Measurements from ENCODE around the gene FLACC1.

FLACC1 gene

DNA sequence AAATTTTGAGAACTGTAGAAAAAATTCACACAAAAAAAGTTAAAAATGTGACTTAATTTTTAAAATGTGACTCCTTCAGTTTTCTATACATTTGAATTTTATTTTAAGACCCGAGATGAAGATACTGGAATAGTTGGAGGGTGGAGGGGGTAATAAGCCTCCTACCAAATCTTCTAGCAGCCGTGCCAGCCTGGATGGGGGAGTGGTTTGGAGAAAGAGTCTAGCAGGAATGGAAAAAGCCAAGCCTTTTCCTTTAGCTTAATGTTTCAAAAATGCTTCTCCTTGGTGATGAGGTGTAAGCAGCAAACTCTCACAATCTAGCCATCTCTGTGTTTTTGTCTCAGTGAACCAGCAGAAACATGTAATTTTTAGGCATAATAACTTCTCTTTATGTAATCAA lies 82.1 kb downstream of the FLACC1 start:
- no peak for DNase-seq

DNA sequence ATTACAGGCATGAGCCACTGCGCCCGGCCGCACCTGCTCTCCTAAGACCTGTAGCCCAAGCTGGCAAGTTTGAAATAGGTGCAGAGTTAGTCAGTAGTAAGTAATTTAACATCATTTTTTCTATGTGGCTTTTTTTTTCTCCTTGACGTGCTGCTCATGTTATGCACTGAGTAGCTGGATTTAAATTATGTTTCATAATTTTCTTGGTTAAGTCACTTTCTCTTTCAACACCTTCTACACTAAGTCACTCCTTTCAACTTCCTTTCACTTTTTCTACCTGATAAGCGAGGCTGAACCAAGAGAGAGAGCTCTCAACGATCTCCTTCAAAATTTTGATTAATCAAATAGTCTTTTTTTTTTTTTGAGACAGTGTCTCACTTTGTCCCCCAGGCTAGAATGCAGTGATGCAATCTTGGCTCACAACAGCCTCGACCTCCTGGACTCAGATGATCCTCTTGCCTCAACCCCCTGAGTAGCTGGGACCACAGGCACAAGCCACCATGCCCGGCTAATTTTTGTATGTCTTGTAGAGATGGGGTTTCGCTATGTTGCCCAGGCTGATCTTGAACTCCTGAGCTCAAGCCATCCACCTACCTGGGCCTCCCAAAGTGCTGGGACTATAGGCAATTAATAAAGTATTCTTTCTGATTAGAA lies 83.7 kb downstream of the FLACC1 start:
- no peak for DNase-seq

DNA sequence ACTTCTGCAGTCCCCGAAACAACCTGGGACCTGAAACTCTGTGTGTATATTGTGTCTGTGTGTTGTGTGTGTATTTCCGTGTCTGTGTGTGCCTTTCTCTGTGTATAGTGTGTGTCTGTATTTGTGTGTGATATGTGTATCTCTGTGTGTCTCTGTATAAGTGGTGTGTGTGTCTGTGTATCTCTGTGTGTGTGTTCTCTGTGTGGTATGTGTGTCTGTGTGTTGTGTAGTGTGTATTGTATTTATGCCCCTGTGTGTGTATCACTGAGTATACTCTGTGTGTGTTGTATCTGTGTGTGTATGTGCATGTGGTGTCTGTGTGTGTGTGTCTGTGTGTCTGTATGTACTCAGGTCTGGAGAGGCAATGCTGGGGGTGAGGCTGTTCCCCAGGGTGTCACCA lies 85.2 kb downstream of the FLACC1 start:
- DNase-seq = no peak

DNA sequence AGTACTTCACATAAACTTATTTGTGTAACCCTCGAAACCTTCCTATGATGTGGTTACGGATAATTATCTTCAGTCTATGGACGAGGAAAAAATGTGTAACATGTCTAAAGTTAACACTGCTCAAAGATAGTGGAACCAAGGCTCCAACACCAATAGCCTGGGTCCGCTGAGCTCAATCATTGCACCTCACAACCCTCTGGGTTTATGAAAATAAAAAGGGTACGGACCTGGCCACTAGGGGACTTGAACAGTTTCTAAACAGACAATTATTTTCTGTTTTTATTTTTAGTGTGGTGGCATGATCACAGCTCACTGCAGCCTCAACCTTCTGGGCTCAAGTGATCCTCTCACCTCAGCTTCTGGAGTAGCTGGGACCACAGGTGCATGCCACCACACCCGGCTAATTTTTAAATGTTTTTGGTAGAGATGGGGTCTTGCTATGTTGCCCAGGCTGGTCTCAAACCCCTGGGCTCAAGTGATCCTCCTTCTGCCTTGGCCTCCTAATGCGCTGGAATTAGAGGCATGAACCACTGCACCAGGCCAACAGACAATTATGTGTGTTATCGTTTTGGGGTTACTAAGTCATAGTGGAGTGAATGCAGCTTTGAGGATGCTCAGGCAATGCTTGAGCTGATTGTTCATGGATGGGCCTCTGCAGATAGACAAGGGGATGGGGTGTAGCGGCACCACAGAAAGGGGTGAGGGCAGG lies 86.7 kb downstream of the FLACC1 start:
- DNase-seq = no peak

DNA sequence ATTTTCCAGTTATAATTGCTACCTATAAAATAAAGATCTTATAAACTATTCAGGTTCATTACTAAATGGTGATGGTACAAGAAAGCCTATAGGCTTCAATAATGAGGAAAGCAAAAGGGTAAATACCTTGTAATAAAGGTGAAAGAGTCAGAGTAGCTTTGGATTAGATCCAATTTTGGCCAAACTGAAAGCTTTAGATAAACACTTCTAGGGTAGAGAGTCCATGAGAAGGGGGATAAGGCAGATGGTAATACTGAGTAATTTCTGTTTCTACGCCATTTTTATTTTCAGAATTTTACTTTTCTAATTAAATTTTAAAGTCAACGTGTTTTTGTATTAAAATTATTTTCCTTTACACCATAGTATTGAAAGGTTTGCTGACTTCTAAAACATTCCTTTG lies 87.4 kb downstream of the FLACC1 start:
- no peak for DNase-seq

DNA sequence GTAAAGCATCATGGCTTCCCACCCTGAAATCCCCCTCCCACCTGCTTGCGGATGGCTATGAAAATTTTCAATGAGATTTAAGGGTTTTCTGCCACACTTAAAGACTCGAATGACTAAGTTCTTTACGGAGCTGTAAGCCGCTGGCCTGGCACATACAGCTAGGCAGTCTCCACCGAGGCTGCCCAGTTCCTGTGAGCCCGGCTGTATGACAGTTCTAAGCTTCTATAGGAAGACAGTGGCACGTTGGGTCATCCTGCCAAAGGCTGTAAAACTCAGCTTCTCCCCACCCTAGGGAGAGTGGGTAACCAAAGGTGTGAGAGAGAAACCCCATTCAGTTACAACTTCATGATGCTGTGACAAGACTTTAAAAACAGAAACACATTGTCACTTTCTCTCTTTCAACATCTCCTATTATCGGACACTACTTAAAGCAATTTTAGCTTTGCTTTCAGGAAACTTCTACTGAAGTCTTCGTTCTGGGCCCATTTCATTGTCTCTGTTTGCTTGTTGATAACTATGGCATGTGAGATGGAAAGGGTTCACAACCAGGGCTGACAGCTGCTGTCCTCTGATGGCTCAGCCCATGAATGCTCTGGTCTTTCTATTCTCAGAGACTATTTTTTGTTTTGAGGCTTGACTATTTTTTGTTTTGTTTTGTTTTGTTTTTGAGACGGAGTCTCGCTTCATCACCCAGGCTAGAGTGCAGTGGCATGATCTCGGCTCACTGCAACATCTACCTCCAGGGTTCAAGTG lies 89.7 kb downstream of the FLACC1 start:
- no peak for DNase-seq

DNA sequence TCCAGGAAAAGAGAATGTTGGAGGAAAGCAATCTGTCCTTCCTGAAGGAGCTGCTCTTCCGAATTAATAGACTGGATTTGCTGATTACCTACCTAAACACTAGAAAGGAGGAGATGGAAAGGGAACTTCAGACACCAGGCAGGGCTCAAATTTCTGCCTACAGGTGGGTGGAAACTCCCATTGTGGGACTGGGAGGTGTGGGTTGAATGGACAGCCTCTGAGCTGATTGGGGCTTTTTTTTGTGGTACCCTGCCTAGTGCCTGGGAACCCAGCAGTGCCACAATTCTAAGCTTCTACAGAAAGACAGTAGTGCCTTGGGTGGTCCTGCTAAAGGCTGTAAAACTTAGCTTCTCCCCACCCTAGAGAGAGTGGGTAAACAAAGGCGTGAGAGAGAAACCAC lies 90.5 kb downstream of the FLACC1 start:
- DNase-seq = no peak

DNA sequence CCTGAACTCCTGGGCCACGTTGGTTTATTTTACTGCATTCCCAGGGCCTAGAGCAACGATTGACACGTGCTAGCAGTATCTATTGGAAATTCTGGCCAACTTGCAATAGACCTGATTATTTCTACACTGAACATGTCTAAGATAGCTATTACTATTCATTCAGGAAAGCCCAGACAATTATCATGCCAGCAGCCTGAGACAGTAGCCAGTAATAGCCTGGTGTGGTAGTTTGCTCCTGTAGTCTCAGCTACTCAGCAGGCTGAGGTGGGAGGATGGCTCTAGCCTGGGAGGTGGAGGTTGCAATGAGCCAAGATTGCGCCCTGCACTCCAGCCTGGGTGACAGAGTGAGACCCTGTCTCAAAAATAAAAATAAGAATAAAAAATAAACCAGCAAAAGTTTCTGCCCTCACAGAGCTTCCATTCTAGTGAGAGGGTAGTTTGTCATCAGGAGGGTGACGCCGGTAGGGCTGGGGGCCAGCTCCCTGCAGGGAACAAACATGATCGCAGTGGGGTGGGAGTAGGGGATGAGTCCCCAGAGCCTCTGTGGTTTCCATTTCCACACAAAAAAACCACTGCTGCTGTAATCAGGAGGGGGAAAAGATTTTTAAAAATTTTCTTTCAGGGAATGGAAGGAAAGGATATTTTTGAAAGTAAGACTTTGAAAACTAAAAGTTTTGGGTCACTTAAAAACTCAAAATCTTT lies 92.5 kb downstream of the FLACC1 start:
- DNase-seq = no peak

DNA sequence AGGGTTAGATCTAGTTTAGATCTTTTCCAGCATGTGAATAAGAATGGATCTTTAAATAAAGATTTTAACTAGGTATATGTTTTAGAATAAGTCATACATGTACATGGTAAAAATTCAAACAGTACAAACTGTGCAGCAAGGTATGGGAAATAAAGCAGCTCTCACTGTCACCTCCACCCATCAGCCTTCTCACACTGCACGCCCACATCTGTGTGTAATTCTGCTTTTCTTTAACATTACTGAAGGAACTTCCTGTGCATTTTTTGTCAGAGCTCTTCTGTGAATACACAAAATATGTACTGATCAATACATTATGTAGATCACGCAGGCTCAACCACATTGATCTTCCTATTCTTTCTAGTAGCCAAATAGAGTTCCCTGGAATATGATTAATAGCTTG lies 93.4 kb downstream of the FLACC1 start:
- no peak for DNase-seq

DNA sequence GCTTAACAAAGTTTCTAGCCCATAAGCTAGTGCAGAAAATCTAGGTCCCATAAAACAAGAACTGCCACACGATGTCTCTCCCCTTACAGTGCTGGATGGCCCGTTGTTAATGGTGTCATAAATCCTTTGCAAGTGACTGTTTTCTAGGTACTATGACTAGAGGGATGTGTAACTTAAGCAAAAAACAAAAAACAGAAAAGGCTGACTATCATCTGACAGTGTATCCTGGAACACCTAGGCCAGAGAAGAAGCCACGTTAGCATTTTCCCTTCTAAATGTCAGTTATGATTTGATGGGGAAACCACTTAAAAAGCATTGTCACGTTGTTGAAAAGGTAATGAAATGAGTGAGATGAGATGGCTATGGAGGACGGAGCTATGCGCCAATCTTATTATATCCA lies 94.4 kb downstream of the FLACC1 start:
- peak; percentile 70 for DNase-seq

DNA sequence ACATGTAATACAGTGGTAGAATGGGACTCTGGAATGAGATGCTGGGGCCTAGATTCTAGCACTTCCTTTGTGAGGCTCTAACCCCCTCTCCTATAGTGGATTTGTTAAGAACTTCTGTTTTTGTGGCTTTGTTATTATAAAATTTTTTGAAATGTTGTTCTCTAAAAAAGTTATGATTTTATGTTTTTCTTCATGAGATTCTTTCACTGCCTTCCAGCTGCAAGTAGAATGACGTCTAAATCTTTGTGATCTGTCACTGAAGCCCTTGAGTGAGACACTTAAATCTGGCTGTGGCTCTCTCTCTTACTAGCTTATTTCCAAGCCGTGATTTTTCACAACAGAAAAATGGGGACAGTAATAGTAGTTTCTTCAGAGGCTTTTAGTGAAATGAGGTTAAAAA lies 95.2 kb downstream of the FLACC1 start:
- DNase-seq = peak; percentile 15

DNA sequence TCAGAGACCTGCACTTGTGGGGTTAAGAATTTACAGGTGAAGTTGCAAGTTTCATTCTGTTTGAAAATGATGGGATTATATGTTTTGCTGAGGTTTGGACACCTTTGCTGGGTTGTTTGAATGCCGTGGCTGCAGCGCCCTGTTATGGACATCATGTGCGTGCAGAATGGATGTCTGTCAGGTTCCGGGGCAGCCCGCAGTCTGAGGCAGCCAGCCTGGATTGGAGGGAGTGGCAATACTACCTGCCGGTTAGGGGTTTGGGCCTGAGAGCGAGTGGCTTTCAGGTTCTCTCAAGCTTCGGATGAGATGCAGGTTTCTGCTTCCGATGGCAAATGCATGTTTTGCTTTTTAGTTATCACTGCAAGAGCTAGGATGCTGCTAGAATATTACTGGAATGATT lies 95.7 kb downstream of the FLACC1 start:
- DNase-seq = peak; percentile 81

DNA sequence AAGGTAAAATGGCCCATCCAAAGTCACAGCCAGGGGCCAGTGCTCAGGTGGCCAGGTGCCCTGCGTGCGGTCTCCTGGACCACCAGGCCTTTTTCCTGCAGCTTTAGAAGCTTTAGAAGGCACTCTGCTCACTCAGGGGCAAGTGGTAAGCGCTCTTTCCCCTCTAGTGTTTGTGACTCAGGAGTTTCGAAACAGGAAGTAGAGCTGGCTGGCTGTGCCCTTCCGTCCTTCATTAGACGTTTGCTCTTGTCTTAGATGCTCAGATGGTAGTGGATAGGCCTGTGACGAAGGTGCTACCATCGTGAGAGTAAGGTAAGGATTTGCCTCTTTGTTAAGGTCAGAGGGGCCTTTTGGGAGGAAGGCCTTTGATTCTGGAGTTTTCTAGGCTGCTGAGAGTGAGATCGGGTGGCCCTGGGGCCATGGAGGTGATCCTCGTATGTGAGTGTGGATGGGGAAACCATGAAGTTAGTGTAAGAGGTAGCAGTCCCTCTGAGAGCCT lies 96.8 kb downstream of the FLACC1 start, which contains the start of gene CASP8:
Gene CASP8 (plus strand): TSS at position 235 of the 499 bp plus-strand sequence. CDS start 5,951 bp downstream, outside the sequence.
- peak; percentile 88 for DNase-seq

DNA sequence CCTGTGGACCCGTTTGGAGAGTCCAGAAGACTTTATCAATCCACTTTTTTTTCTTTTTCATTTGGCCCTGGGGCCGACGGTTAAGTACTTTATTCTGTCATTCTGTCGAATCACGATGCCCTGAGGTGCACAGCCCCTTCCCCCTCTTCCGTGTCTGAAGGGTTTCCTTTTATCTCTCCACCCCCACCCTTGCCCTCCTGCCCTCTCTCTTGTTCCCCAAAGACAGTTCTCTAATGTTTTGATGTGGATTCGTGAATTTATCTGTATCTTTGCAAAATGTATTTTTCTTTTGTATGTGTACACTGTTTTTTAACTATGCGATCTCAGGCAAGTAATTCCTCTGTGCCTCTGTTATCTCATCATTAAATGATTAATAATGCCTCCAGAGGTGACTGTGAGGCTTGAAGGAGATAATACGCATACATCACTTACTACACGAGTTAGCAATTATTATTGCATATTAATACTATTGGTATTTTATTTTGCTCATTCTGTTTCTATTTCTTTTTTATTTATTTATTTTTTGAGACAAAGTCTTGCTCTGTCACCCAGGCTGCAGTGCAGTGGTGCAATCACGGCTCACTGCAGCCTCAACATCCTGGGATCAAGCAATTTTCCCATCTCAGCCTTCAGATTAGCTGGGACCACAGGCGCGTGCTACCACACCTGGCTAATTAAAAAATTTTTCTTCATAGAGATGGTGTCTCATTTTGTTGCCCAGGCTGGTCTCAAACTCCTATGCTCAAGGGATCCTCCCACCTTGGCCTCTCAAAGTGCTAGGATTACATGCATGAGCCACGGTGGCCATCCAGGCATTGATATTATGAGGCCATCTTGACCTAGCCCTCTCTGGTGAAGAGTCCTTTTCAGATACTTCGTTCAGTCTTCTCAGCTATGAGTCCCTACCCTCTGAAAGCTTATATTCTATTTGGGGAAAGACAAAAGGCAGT lies 98.2 kb downstream of the FLACC1 start:
- peak; percentile 28 for DNase-seq

DNA sequence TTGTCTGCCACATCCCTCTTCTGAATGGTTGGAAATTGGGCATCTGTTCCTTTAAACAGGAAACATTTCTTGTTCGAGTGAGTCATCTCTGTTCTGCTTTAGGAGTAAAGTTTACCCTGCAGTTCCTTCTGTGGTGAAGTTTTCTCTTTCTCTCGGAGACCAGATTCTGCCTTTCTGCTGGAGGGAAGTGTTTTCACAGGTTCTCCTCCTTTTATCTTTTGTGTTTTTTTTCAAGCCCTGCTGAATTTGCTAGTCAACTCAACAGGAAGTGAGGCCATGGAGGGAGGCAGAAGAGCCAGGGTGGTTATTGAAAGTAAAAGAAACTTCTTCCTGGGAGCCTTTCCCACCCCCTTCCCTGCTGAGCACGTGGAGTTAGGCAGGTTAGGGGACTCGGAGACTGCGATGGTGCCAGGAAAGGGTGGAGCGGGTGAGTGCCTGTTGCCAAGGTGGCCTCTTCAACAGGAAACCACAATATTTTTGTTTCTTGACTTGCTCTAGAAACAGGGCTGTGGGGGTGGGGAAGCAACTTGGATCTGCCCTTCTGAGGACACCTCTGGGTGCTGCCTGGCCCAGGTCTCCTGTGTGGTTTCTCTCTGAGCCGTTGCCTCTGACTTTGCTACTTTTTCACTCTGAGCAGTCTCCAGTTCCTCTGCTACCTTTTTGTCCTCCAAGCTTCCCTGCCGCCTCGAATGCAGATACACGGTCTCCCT lies 99.0 kb downstream of the FLACC1 start:
- peak; percentile 97 for DNase-seq

DNA sequence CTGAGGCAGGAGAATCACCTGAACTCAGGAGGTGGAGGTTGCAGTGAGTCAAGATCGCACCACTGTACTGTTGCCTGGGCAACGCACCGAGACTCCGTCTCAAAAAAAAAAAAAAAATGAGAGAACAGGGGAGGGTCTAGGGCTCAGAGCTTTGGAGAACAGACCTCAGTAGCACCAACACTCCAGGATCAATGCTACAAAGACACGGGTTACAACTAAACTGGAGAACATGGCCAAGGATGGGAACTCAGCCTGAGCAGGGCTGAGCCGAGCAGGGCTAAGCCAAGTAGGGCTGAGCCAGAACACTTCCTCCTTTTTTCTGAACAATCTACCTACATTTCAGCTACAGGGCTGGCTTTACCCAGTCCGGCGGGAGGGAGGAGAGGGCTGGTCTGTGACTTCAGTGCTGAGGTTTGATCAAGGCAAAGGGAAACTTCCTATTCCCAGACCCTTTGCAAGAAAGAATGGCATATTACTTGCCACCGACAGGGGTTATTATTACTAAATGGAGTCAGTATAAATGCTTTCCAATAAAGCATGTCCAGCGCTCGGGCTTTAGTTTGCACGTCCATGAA lies 99.7 kb downstream of the FLACC1 start:
- DNase-seq = peak; percentile 82

DNA sequence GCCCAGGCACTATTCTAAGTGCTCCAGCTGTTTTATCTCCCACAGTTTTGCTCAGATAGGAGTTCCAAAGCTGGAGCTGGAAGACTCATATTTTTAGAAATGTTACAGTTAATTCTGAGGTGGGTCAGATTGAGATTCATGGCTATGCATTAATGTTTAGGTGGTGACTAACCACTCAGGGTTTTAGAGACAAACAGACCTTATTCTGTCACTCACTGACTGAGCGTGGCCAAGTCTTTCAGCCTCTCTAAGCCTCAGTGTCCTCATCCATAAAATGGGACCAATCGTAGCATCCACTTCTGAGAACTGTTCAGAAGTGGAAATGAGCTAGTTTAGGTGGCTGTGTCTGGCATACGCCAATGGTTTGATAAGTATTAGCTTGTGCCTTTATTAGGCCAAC lies 101.1 kb downstream of the FLACC1 start:
- DNase-seq = no peak

DNA sequence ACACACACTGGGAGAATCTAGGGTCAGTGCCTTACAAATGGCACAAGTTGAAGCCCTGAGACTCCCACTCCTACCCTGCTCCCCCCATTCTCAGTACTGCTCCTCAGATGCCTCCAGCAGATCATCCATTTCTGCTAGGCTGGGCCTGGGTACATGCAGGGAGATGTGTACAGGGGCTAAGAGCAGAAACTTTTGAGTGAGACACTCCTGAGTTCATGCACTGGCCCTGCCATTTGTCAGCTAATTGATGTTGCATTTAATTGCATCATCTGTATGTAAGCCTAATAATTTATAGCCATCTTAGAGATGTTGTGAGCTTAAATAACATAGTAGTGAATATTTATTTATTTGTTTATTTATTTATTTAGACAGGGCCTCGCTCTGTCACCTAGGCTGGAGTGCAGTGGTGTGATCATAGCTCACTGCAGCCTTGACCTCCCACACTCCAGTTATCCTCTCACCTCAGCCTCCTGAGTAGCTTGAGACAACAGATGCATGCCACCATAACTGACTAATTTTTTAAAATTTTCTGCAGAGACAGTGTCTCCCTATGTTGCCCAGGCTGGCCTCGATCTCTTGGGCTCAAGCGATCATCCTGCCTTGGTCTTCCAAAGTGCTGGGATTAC lies 101.6 kb downstream of the FLACC1 start:
- DNase-seq = no peak

DNA sequence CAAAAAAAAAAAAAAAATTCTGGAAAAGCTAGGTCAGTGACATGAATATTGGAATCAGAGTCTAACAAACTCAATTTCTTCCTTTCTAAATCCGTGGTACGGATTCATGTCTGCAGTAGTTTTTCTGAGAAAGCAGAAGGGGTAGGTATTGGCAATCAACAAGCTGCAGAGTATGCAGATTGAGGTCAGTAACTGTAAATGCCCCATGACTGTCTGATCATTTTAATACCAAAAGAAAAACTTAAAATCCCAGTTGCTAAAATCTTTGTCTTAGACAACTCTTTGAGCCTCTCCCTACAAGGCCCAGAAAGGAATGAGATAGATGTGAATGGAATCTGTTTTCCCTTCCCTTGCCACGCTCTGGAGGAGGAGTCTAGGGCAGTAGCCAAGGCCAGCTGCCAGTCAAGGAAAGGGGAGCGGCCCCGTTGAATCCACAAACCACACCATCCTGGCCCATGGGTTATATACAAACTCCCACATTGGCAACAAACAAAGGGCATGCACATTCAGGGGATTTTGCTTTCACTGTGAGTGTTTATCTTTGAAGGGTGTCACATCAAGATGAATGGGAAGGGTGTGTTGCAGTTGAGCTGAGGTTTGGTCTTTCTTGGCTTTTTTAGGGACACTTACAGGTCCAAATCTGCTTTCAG lies 102.9 kb downstream of the FLACC1 start:
- no peak for DNase-seq

DNA sequence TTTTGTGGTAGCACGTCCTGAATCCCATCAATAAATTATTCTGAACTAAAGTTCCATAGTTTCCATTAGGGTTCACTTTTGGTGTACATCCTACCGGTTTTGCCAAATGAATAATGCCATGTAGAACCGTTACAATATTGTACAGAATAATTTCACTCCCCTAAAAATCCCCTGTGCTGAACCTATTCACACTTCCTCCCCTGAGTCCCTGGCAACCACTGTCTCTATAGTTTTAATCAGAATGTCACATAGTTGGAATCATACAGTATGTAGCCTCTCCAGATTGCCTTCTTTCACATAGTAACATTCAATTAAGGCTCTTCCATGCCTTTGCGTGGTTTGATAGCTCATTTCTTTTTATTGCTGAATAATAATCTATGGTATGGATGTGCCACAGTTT lies 106.4 kb downstream of the FLACC1 start:
- no peak for DNase-seq

All from RPMI8226 (cell line).